KMS-11 (cell line): ENCODE measurements around the gene SLC1A7.

ENCODE experiments used
- H2AFZ ChIP-seq: fragments of 200-600 bp; sonication (generic); 2 replicates; pipeline ENCODE4 v1.6.1; 2016; ENCODE audit warnings: antibody characterized with exemption, mixed run types, low read depth
- H3K27ac ChIP-seq: fragments of 200-600 bp; sonication (generic); 2 replicates; pipeline ENCODE4 v1.6.1; 2016; ENCODE audit warnings: mild to moderate bottlenecking, mixed run types
- H3K27me3 ChIP-seq: fragments of 200-600 bp; sonication (generic); 2 replicates; pipeline ENCODE4 v1.6.1; 2017; ENCODE audit warnings: mild to moderate bottlenecking, low read depth, mixed run types, moderate library complexity; ENCODE audit not compliant: insufficient read depth
- H3K36me3 ChIP-seq: fragments of 200-600 bp; sonication (generic); 2 replicates; pipeline ENCODE4 v1.6.1; 2017; ENCODE audit warnings: mild to moderate bottlenecking, mixed run types; ENCODE audit not compliant: insufficient read depth
- H3K4me1 ChIP-seq: fragments of 200-600 bp; sonication (generic); 2 replicates; pipeline ENCODE4 v1.6.1; 2016; ENCODE audit warnings: mild to moderate bottlenecking, low read depth, mixed run types; ENCODE audit not compliant: poor library complexity, severe bottlenecking
- H3K4me2 ChIP-seq: fragments of 200-600 bp; sonication (generic); 2 replicates; pipeline ENCODE4 v1.7.0; 2016; ENCODE audit warnings: mild to moderate bottlenecking, mixed run types
- H3K4me3 ChIP-seq: fragments of 200-600 bp; sonication (generic); IDR thresholded peaks from 2 replicates; pipeline ENCODE4 v1.6.1; 2017; ENCODE audit warnings: low read depth, low read length, mixed read lengths; ENCODE audit not compliant: insufficient read depth
- H3K79me2 ChIP-seq: fragments of 200-600 bp; sonication (generic); 2 replicates; pipeline ENCODE4 v1.6.1; 2016; ENCODE audit warnings: low read depth, mixed run types; ENCODE audit not compliant: insufficient read depth
- H3K9ac ChIP-seq: fragments of 200-600 bp; sonication (generic); 2 replicates; pipeline ENCODE4 v1.6.1; 2016; ENCODE audit warnings: mild to moderate bottlenecking, mixed run types
- H4K20me1 ChIP-seq: fragments of 200-600 bp; sonication (generic); 2 replicates; pipeline ENCODE4 v1.6.1; 2016; ENCODE audit warnings: mild to moderate bottlenecking, mixed run types; ENCODE audit not compliant: insufficient read depth
- TF ChIP-seq, protein P1 (sequence below): fragments of 200-600 bp; sonication (generic); conservative IDR thresholded peaks from 2 replicates; pipeline ENCODE4 v1.6.1; 2017; ENCODE audit warnings: low read depth, mild to moderate bottlenecking, antibody characterized with exemption, low read length, moderate library complexity, mixed read lengths

SLC1A7 gene

DNA sequence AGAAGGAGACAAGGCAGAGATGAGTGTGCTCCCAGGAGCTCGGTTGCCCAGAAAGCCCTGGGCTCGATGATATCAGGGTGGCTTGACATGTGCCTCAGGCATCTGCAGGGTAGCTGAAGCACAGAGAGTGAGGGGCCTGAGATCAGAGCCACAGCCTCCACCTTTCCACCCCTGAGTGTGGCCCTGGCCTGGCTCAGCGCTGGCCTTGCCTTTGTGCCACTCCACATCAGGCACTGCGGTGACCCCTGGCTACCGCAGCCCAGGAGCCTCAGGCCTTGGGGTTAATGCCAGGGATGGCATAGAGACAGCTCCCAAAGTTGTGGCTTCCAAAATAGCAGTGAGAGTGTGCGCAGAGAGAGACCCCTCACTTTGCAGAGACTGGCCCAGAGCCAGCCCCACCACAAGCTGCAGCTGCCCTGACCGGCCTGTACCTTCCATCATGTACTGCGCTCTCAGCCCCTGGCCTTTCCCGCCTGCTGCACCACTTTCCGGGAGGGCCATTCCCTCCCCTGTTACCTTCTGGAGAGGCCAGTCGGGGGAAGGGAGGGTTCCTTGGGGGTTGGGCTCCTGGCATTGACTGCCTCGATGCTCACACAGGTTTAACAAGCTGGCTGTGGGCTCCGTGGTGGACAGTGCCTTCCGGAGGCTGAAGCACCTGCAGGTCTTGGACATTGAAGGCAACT is 60.9 kb downstream of the SLC1A7 start:
- H3K36me3 ChIP-seq = no peaks in the 10 kb centered on the region
- H3K4me1 ChIP-seq = no peaks in the 10 kb centered on the region
- H3K4me2 ChIP-seq = no peak overlapping the region
- H3K27ac ChIP-seq = no peak overlapping the region
- H3K27me3 ChIP-seq = no peaks in the 10 kb centered on the region
- TF ChIP-seq, protein P1, sequence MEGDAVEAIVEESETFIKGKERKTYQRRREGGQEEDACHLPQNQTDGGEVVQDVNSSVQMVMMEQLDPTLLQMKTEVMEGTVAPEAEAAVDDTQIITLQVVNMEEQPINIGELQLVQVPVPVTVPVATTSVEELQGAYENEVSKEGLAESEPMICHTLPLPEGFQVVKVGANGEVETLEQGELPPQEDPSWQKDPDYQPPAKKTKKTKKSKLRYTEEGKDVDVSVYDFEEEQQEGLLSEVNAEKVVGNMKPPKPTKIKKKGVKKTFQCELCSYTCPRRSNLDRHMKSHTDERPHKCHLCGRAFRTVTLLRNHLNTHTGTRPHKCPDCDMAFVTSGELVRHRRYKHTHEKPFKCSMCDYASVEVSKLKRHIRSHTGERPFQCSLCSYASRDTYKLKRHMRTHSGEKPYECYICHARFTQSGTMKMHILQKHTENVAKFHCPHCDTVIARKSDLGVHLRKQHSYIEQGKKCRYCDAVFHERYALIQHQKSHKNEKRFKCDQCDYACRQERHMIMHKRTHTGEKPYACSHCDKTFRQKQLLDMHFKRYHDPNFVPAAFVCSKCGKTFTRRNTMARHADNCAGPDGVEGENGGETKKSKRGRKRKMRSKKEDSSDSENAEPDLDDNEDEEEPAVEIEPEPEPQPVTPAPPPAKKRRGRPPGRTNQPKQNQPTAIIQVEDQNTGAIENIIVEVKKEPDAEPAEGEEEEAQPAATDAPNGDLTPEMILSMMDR = no peak
- H4K20me1 ChIP-seq = no peaks in the 10 kb centered on the region
- H3K9ac ChIP-seq = no peak overlapping the region
- H2AFZ ChIP-seq = no peak overlapping the region
- no peak overlapping the region for H3K4me3 ChIP-seq
- H3K79me2 ChIP-seq = no peaks in the 10 kb centered on the region

DNA sequence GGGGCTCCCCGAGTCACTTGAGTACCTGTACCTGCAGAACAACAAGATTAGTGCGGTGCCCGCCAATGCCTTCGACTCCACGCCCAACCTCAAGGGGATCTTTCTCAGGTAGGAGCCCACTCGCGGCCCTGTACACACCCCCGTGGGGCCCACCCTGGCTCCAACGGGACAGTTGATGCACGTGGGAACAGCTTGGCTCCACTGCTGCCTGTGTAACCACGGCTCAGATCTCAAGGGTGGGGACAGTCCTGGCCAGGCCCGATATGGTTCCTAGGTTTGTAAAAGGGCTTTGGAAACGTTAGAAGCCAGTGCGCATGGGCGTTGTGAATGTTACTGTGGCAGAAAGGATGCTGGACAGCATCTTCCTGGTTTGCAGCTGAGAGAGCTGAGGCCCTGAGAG is 61.7 kb downstream of the SLC1A7 start:
- H3K79me2 ChIP-seq = no peaks in the 10 kb centered on the region
- H2AFZ ChIP-seq = no peak overlapping the region
- no peak overlapping the region for H3K4me3 ChIP-seq
- H3K27me3 ChIP-seq = no peaks in the 10 kb centered on the region
- no peaks in the 10 kb centered on the region for H4K20me1 ChIP-seq
- no peak overlapping the region for H3K9ac ChIP-seq
- TF ChIP-seq, protein P1 = no peak
- H3K4me2 ChIP-seq = no peak overlapping the region
- H3K27ac ChIP-seq = no peak overlapping the region
- H3K36me3 ChIP-seq = no peaks in the 10 kb centered on the region
- no peaks in the 10 kb centered on the region for H3K4me1 ChIP-seq

DNA sequence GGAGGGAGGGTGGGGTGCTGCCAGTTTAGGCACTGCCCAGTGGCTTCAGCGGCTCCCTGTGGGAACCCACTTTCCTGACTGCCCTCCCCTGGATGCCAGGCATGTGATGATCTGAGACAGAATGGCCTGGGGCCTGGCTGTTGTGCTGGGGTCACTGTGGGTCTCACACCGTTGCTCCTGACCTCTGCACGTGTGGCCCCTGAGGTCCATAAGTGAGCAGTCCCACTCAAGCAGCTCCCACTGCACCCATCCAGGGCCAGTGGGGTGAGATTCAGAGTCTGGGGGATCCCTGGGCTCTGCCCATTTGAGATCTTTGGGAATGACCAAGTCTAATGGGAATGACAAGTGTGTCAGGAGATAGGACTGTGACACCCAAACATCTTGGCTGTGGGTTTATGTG is 62.4 kb downstream of the SLC1A7 start:
- H3K27ac ChIP-seq = no peak overlapping the region
- H3K27me3 ChIP-seq = no peaks in the 10 kb centered on the region
- H3K79me2 ChIP-seq = no peaks in the 10 kb centered on the region
- H3K4me3 ChIP-seq = no peak overlapping the region
- TF ChIP-seq, protein P1 = no peak
- H2AFZ ChIP-seq = no peak overlapping the region
- H3K36me3 ChIP-seq = no peaks in the 10 kb centered on the region
- H3K4me1 ChIP-seq = no peaks in the 10 kb centered on the region
- no peak overlapping the region for H3K9ac ChIP-seq
- no peak overlapping the region for H3K4me2 ChIP-seq
- H4K20me1 ChIP-seq = no peaks in the 10 kb centered on the region

DNA sequence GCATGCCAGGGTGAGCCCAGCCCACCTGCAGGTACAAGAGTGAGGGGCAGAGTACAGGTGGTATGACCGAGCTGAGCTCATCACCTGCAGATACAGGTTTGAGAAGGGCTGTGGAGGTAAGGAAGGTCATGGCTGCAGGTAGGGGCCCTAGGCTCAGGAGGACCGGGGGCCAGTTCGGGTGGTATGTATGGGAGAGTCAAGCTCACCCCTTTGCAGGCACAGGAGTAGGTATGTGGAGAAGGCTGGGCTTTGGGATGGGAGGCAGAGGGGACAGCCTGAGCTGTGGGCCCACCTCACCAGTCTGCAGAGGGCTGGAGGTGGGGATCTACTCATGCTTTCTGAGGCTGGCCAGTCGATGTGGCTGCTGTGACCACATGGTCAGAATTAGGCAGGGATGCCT is 63.2 kb downstream of the SLC1A7 start:
- Histone ChIP-seq H3K36me3 (no peaks in the 10 kb centered on the region), H3K4me1 (no peaks in the 10 kb centered on the region), H3K27me3 (no peaks in the 10 kb centered on the region), H3K4me2 (no peak overlapping the region), H3K9ac (no peak overlapping the region), H3K4me3 (no peak overlapping the region), H3K27ac (no peak overlapping the region), H2AFZ (no peak overlapping the region), H3K79me2 (no peaks in the 10 kb centered on the region), H4K20me1 (no peaks in the 10 kb centered on the region)
- TF ChIP-seq, protein P1 = no peak
